Ovary (tissue), 9 donors: ENCODE results near the gene RIN3. TPM values are rescaled to one million over a fixed set of nuclear protein-coding genes. Genes with fewer than 3 reads are reported as not detected.

Source experiments
- DNase-seq, 5 donors: peaks; one replicate each; pipeline ENCODE4 v3.0.0-alpha.2; 2019 to 2020
- H3K27ac ChIP-seq, 2 donors: fragments of 200-600 bp; one replicate each; pipeline versions ENCODE4 v1.5.1 to v1.8.0; 2019 to 2022
- H3K27me3 ChIP-seq: fragments of 200-600 bp; one replicate; pipeline ENCODE4 v1.8.0; 2022
- H3K36me3 ChIP-seq: fragments of 200-600 bp; sonication (generic); one replicate; pipeline ENCODE4 v1.5.1; 2019
- H3K4me1 ChIP-seq: one replicate; pipeline ENCODE4 v1.8.1; 2013; ENCODE audit warnings: mild to moderate bottlenecking, moderate library complexity; ENCODE audit not compliant: insufficient read depth
- H3K4me3 ChIP-seq: fragments of 200-600 bp; sonication (generic); one replicate; pipeline ENCODE4 v1.5.1; 2017
- H3K9me3 ChIP-seq, 2 donors: fragments of 200-600 bp in 1 of 2; sonication (generic) in 1 of 2; one replicate each; pipeline versions ENCODE4 v1.5.1 to v1.8.1; 2013 to 2019; ENCODE audit warnings: mild to moderate bottlenecking in 1 of 2, moderate library complexity in 1 of 2
- EP300 ChIP-seq: sonication (generic); formaldehyde crosslinking; IDR thresholded peaks from one replicate; pipeline ENCODE4 v1.6.1; 2017; ENCODE audit warnings: antibody characterized with exemption
- POLR2A ChIP-seq: fragments of 450-650 bp; IDR thresholded peaks from one replicate; pipeline ENCODE4 v1.6.1; 2017; ENCODE audit warnings: antibody characterized with exemption, mild to moderate bottlenecking, moderate library complexity
- WGBS, 3 donors: extraction: QIAGEN DNeasy Blood & Tissue Kit in 1 of 3; methylation state at CpG; one replicate each; pipeline versions ENCODE4 v1.1.5 to v1.1.7; 2013 to 2017; 5-methylcytosine and 5-hydroxymethylcytosine counted together
- intact Hi-C, 4 donors: fragments of 100-400 bp; cut with DNase I; formaldehyde crosslinking; loops; one replicate each; pipeline versions ENCODE4 v1.11.0 to v1.15.1; 2022 to 2023
- polyA plus RNA-seq, 2 donors: library from polyadenylated mRNA; stranded (reverse); fragments of 200-250 nt in 1 of 2; fragments of 350-450 nt in 1 of 2; fragmentation: Illumina TruSeq in 1 of 2; extraction: RNeasy Lipid Tissue Mini Kit (QIAGEN cat#74804) in 1 of 2; gene quantifications; one replicate each; pipeline ENCODE4 v1.2.3, GENCODE V29; 2013 to 2014
- total RNA-seq, 7 donors: library from RNA; depleted of rRNA in 2 of 7; stranded (reverse); fragments of >200 nt in 2 of 7; fragmentation: NEBNext Ultra II Directional in 3 of 7; extraction: Animal tissue kit (Norgen Biotek cat#: 25700) in 3 of 7; gene quantifications; one replicate each; pipeline versions ENCODE4 v1.1.0 to v1.2.4, GENCODE V29; 2016 to 2023
- TF ChIP-seq, protein P1 (sequence below), 3 donors: fragments of 450-650 bp in 2 of 3; fragments of 200-600 bp in 1 of 3; IDR thresholded peaks; one replicate each; pipeline versions ENCODE4 v1.5.1 to v1.8.0; 2016 to 2022; ENCODE audit warnings: antibody characterized with exemption in 3 of 3, mild to moderate bottlenecking in 1 of 3
- donor health status: DM: no; HTN: no; CAD: no; lungs with moderate emphysema.
- donor health status: DM: no; HTN: no; CAD: no.
- donor health status: Bipolar disorder and iron deficiency.
- donor health status: DM: yes; HTN: yes; CAD: no.
- donor health status: DM: no; HTN: no; CAD: no.
- donor health status: DM: yes; HTN: yes; CAD: no.

The RIN3 gene
- total and polyA plus RNA-seq, 9 donors: 3.8 to 27.9 (median 13.9) TPM

DNA sequence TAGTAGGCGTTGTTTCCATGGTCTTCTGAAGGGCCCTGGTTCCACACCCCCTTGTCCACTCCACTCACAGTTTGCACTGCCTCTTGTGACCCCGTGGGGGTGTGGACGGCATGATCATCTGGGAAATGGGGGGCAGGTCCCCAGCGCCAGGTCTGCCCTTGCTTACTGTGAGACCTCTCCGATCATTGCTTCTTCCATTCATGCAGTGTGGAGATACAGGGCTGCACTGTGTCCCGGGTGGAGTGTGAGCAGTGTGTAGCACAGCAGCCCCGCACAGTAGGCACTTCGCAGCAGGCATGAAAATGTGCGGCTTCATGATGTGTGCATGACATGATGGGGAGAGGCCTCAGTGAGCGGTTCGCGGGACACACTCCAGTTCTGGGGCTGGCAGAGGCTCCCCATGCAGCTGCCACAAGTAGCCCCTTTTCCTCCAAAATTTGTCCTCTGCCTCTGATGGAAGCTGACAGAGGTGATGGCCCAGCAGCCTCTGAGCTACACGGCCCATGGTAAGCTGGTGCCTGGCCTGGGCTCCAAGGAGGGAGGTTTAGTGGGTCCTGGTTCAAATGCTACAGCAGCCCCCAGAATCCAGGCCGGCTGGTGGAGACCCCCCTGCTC lies 15.0 kb downstream of the RIN3 start:
- Histone ChIP-seq H3K27me3 (no peaks in the 10 kb centered on the region), H3K27ac (no peak overlapping the region), H3K4me3 (no peak overlapping the region), H3K9me3 (no peaks in the 10 kb centered on the region), H3K36me3 (no peaks in the 10 kb centered on the region), H3K4me1 (peaks cover 7% of the 10 kb centered on the region)
- TF ChIP-seq, protein P1, sequence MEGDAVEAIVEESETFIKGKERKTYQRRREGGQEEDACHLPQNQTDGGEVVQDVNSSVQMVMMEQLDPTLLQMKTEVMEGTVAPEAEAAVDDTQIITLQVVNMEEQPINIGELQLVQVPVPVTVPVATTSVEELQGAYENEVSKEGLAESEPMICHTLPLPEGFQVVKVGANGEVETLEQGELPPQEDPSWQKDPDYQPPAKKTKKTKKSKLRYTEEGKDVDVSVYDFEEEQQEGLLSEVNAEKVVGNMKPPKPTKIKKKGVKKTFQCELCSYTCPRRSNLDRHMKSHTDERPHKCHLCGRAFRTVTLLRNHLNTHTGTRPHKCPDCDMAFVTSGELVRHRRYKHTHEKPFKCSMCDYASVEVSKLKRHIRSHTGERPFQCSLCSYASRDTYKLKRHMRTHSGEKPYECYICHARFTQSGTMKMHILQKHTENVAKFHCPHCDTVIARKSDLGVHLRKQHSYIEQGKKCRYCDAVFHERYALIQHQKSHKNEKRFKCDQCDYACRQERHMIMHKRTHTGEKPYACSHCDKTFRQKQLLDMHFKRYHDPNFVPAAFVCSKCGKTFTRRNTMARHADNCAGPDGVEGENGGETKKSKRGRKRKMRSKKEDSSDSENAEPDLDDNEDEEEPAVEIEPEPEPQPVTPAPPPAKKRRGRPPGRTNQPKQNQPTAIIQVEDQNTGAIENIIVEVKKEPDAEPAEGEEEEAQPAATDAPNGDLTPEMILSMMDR (IDR thresholded peaks at IDR 0.05): no peak
- TF ChIP-seq POLR2A (no peak), EP300 (no peak)
- intact Hi-C loops: no loop called here
- WGBS, 3 donors: 93 to 94% (median 93%) methylated on average over 14 of the region's 14 CpGs
- no peak for DNase-seq

DNA sequence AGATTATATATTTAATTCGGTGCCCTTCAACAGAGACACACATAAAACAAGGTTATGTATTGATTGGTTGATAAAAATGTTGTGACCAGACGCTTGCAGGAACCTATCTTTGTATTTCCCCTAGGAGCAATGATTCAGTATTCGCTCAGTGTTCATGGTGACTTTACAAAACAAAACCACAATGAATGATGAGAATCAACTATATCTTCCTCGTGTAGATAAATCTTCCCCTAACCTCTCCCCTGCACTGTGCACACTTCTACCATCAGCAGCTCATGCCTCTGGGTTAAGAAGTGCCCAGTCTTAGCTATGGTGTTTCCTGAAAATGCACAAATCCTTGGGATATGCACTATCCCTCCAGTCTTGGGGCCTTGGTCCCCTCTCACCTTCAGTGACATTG lies 16.3 kb downstream of the RIN3 start:
- Histone ChIP-seq H3K4me1 (peaks cover 4% of the 10 kb centered on the region), H3K27ac (no peak overlapping the region), H3K27me3 (no peaks in the 10 kb centered on the region), H3K9me3 (no peaks in the 10 kb centered on the region), H3K36me3 (no peaks in the 10 kb centered on the region), H3K4me3 (no peak overlapping the region)
- DNase-seq: no peak
- intact Hi-C loops: no loop called here
- TF ChIP-seq, protein P1 (IDR thresholded peaks at IDR 0.05): no peak
- no peak for TF ChIP-seq EP300
- no peak for TF ChIP-seq POLR2A
- WGBS, 3 donors: 75 to 79% (median 79%) methylated on average over 4 of the region's 4 CpGs

DNA sequence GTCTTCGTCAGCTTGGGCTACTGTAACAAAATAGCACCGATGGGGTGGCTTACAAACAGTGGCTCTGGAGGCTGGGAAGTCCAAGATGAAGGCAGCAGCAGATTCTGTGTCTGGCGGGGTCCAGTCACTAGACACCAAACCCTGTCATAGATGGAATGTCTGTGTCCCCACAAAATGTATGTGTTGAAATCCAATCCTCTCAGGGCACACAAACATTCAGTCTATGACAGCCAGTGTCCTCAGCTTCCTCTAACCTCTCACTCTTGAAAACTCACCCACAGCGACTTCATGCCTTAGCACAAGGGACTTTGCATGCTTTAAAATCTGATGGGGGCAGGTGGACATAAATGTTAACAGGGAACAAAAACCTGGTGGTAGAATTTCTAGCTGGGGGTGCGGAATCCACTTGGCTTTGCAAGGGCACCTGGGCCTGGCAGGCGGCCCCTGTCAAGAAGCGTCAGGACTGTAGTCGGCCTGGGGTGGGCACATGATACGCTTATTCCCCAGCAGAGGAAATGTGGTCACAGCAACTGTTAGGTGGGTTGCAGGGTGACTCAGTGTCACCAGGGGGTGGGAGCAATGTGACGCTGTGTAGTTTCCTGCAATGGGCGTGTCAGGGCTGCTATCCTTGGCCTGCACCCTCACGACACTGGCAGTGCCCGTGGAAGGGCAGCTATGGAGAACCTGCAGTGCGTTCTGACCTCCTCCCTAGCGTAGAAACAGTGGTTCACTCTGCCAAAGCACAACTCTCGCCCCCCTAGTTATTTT lies 17.7 kb downstream of the RIN3 start:
- WGBS, 3 donors: 85 to 96% (median 91%) methylated on average over 16 of the region's 16 CpGs
- no peaks in the 10 kb centered on the region for H3K36me3 ChIP-seq
- TF ChIP-seq, protein P1 (IDR thresholded peaks at IDR 0.05): no peak
- no peak for TF ChIP-seq EP300
- no peak for TF ChIP-seq POLR2A
- H3K27me3 ChIP-seq: no peaks in the 10 kb centered on the region
- no peaks in the 10 kb centered on the region for H3K9me3 ChIP-seq
- no peak for DNase-seq
- H3K4me3 ChIP-seq: no peak overlapping the region
- no peak overlapping the region for H3K27ac ChIP-seq
- intact Hi-C loops: no loop called here
- H3K4me1 ChIP-seq: peaks cover 3% of the 10 kb centered on the region

DNA sequence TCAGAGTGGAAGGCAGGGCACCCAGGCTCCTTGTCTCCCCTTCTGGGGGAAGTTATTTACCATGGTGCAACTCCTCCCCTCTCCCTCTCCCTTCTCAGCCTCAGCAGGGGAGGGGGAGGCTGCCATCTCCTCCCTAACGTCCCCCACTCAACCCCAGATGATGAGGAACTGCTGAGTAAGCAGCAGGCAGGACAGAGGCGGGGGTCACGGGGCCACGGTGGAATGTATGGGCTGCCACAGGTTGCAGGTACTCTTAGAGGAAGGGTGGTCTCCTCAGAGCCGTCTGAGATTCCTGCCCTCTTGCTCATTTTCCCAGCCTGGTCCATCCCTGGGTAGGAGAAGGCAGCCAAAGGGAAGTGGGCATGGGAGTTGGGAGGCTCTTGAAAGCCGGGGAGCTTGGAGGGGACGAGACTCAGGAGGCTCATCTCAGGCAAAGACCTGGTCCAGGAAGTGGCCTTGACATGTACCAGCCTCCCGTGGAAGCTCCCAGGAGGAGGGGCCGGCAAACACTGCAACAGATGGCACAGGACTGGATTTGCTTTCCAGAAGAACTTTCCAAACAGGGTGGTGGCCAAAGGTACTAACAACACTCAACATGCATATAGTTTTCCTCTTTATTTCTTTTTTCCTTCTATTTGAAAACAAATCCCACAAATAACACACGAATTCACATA lies 19.0 kb downstream of the RIN3 start:
- Histone ChIP-seq H3K27ac (no peak overlapping the region), H3K27me3 (no peaks in the 10 kb centered on the region), H3K4me1 (peaks cover 3% of the 10 kb centered on the region), H3K9me3 (no peaks in the 10 kb centered on the region), H3K4me3 (no peak overlapping the region), H3K36me3 (no peaks in the 10 kb centered on the region)
- DNase-seq: no peak
- TF ChIP-seq EP300 (no peak), POLR2A (no peak)
- TF ChIP-seq, protein P1 (IDR thresholded peaks at IDR 0.05): no peak
- intact Hi-C loops: no loop called here
- 37 to 45% (median 38%) methylated on average over 10 of the region's 10 CpGs for WGBS, 3 donors
